ENCODE results near the gene GNA14.

DNA sequence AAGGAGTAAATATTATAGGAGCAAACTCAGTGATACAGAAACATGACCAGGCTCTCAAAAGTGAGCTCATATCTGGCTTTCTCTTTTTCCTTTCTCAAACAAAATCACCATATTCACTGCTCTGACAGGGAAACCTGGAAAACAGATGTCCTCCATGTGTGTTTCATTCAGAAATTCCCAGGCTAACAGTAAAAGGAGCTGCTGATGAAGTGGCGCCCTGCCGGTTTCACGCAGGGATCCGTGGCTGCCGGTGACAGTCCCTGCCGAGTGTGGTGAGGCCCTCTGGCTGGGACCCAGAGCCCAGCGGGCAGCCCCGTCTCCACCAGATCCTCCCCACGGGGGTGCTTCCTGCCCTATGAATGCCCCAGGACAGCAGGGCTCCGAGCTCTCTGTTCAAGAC lies 208.1 kb downstream of the GNA14 start:
- TF ChIP-seq CTCF (IDR thresholded peaks at IDR 0.05), result no peak
- no peak for TF ChIP-seq POLR2A (IDR thresholded peaks at IDR 0.05)

Measured in Peyer's patch (tissue), 4 donors.